GM18858 (cell line): ENCODE results near the gene ENAH.

Source experiments
- ATAC-seq: cut with Tn5 transposase; IDR thresholded peaks from one replicate; pipeline ENCODE4 v1.9.1; 2021; ENCODE audit not compliant: unreplicated experiment

Gene ENAH

DNA sequence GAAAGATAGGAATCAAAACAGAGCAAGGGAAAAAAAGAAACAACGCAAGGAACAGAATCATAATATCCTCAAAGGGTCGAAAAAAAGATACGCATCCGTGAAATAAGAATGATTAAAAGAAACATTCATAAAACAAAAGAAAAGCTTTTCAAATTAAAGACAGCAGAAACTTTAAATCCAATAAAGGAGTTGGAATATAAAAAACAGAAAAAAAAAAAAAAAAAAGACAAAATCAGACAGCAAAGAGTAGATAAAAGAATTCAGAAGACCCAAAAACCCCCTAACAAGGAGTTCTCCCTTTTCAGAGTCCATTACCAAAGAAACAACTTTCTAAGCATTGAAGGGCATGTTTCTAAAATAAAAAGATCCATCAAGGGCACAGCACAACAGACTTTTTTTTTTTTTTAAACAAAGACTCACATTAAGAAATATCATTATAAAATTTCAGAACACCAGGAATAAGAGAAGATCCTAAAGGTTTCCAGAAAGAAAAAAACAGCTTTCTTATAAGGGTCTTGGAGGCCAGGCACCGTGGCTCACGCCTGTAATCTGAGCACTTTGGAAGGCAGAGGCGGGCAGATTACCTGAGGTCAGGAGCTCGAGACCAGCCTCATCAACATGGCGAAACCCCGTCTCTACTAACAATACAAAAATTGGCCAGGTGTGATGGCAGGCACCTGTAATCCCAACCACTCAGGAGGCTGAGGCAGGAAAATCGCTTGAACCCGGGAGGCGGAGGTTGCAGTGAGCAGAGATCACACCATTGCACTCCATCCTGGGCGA is 44.7 kb downstream of the ENAH start:
- no peak for ATAC-seq

DNA sequence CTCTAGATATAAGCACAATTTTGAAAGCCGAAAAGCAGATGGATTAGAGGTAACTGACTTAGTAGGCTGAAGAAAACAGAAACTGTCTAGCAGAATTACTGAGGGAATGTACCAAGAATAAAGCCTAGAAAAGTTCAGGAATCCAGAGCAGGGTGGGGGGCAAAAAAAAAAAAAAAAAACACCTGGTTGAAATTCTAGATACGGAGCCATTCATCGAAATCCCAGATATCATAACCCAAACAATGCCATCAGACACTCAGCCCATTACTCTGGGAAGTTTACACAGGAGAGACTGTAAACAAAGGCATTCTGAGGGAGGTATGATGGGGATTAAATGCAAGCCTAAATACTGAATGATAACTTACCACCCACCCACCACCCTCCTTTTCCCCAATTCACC is 45.6 kb downstream of the ENAH start:
- ATAC-seq: no peak

DNA sequence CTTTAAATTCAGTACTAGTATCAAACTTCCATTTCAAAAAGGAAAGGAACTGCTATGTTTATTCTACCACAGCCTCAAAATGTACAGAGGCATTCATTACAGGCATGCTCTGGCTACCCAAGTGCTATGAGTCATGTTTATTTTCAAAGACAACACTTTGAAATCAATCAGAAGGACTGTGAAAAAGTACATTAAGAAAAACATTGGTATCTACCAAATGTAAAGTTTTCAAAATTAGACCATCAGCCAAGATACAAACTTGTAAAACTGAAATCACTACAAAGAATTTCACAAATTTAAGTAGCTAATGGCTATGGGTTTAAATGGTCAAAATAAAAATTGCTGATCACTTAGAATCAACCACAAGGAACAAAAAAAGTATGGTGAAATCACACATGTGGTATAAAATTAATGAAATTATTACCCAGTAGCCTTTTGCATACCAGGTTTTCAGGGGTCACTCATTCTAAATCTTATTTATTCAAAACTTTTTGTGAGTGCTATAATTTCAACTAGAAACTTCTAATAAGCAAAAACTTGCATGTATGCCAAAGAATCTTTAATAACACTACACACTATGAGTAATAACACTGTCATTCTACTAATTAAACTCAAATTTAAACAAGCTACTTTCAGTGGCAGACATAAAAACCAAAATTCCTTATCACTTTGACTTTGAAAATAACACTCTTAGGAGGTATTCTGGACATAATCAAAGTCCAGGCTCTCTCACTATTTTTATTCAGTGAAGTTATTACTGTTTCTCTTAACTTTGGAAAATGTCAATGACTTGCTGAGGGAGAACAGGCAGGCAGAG is 49.2 kb downstream of the ENAH start:
- ATAC-seq: no peak

DNA sequence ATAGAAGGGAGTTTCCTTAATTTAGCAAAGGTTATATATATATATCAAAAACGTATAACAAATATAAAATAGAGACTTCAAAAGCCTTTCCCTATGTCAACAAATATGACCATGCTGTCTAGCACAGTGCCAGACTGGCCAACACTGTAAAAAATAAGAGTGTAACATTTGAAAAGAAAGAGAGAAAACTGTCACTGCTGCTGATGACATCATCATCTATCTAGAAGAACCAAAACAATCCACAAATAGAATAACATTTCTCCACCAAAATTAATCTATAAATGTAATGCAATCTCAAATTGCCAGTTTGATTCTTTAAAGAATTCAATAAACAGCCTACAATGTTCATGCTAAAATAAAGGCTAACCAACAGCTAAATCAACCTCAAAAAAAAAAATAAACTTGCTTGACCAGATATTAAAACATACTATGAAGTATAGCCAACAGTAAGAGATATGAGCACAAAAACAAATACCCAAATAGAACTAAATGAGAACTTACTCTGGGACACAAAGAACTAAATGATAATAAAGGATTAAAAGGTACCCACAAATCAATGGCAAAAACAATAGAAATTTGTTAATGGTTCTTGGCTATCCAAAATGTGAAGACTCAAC is 50.2 kb downstream of the ENAH start:
- ATAC-seq: no peak

DNA sequence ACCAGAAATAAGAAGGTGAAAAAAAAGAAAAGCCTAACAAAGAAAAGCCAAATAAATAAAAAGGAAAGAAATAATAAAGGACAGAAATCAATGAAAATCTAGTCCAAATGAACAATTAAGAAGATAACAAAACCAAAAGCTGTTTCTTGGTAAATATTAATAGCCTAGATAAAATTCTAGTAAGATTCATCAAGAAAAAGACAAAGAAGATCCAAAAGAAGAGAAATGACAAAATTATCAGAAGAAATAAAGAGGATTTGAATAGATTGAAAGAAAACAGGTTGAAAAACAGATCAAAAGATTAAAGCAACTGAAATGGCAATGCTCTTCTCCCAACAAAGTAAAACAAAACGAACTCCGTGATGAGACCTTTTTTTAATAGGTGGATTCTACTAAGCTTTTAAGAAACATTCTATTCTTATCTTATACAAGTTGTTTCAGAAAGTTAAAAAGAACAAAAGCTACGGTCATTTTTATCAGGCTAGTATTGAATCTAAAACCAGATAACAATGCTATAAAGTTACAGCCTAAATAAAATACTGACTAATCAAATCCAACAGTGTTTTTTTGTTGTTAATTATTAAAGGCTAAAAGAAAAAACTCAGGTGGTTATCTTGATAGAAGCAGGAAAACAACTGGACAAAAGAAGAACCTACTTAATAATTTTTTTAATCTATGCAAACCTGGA is 50.9 kb downstream of the ENAH start:
- ATAC-seq: no peak

DNA sequence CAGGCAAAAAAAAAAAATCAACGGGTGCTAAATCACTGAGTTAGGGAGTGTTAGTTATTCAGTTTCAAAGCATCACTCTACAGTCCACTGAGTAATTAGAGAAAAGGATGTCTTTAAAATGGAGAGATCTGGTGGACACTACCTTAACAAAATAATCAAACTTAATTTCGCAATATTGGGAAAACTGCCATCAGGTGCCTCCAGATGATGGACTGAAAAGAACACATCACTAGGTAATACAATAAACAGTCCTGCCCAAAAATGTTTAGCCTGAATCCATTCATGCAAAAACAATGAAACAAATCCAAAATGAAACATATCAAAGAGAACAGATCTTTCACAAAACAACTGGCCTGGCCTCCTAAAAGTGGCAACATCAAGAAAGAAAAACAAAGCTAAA is 54.1 kb downstream of the ENAH start:
- no peak for ATAC-seq

DNA sequence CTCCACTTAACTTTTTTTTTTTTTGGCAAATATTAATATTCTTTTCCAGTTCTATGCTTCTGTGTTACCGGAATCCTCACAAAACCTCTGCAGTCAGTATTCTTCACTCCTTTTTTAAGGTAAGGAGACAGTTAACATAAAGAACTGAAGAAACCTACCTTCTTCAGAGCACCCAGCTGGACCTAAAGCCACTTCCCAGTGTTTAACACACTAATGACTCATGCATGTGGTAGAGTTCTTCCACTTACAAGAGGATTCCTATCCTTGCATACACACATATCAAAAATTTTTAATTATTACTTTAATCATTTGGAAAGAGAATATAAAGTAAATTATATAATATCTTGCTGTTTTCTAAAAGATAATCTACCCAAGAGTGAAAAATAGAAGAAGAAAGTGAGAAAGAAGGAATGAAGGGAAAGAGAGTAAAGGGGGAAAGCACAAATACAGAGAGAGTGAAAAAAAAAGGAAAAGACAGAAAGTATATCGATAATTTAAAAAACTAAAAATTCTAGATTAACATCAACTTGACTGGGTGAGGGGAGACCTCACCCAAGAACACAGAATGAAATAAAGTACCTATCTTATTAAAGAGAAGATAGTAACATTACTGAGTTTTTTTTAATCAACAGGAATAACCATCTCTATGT is 54.9 kb downstream of the ENAH start:
- no peak for ATAC-seq

DNA sequence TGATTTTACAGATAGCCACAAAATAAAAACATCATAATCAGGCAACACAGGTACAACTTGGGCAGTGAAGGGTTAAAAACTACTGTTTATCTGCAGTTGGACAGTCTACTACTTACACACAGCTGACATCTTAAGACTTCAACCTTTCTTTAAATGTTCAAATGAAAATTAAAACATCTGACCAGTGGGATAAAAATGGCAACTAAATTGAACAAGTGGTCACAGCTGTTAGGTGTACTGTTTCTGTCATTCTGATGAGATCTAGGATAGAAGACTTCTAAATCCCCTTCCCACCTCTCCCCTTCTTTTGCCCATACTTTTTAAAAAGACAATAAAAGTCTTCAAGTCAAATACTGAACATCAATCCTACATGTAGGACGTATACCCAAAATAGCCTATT is 56.2 kb downstream of the ENAH start:
- ATAC-seq: no peak

DNA sequence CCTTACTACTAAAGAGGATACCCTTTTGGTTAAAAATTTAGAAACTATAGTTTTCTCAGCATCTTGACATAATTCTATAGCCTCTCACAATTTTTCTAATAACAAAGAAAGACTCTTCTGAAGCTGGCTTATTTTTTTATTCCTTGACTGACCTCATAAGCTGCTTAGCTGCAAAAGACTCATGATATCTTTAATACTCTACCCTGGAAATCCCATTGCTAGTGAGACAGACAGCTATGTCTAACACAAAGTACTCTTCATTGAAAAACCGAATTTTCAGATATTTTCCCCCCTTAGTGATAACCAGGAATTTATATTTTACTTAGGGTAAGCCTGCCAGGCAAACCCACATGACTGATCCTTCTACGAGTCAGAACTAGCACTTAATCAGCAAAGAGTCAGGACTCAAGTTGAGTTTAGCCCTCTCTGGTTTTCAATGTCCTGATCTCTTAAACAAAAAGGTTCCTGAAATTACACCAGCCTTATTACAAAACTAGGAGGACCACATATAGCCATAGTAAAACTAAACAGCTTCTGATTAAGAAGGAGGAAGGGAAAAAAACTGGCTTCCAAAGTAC is 56.9 kb downstream of the ENAH start:
- ATAC-seq: no peak

DNA sequence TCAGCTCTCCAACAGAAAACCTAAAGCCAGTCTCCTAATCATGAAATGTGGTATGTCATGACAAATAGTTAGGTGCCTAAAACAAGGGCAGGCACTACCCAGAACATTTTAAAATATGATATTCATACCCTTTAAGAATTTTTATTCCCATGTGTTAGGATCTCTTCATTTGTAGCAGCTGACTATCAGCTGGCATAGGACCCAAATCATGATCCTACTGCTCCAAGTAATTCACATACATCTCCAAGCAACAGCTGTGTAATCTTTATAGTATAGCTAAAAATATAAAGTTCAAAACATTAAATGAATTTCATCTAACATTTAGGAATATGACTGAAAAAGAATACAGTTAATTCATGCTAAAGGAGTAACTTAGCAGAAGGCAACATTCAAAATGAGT is 57.5 kb downstream of the ENAH start:
- ATAC-seq: no peak

DNA sequence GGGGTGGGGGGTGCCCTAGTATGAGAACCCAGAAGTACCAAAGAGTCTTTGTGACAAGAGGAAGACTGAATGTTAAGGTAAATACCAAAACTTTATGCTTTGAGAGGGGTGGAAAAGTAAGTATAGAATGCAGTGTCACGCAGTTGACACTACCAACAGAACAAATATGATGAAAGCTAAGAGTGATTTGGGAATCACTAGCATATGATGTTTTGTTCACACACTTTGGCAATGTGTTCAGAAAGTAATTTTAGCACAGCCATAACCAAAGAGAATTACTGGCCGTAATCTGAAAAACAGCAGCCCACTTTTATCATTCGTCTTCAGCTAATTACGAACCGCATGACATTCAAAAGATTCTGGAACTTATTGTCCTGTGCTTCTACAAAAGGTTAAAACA is 59.5 kb downstream of the ENAH start:
- no peak for ATAC-seq

DNA sequence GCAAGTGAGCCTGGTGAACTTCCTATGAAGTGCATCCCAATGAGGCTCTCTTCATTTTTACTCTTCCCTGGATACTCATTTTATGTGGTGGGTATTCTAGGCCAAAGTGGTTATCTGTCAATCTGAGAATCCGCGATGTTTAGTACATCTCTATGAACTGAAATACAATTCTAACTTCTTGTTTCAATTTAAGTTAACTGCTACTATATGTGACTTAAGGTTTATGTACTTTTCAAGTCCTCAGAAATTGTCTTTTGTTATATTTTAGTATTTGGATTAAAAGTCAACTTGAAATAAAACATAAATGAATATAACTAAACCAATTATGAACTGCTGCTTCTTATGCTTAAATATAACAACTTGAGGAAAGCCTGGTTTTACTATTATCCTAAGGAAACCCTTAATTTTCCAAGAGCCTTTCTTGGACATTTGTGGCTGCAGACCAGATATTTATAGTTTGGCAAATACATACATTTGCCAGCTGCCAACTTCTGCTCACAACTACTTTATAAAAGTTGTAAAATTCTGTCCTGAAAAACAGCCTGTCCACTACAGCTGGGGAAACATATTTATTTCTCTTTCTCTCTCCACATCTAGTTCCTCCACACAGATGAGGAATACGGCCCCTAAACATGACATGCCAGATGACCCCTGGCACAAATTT is 60.4 kb downstream of the ENAH start:
- no peak for ATAC-seq

DNA sequence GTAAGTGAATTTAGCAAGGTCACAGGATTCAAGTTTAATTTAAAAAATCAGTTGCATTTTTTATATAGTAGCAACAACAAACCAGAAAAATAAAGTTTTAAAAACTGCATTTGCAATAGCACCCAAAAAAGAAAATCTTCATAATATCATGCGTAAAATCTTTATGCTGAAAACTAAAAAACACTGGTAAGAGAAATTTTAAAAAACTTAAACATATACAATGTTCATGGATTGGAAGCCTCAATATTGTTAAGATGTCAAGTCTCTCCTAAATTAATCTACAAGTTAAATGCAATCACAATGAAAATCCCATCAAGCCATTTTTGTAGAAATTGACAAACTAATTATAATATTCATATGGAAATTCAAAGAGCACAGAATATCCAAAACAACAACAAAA is 65.6 kb downstream of the ENAH start:
- ATAC-seq: no peak

DNA sequence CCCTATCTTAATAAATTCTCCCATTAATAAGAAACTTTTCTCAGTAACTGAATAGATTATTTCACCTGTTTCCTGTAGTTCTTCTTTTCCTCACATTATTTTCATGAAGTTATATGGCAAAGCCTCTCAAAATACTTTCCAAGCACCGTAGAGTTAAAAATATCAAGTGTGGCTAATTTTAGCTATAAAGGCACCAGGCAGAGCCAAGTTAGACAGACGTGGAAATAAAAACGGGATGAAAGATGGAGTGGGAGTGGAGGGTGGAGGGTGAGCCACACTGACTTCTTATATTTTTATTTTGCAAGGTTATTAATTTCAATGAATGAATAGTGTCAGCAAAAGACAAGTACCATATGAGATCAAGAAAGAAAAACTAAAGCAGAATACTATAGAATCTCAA is 71.7 kb downstream of the ENAH start:
- ATAC-seq: no peak

DNA sequence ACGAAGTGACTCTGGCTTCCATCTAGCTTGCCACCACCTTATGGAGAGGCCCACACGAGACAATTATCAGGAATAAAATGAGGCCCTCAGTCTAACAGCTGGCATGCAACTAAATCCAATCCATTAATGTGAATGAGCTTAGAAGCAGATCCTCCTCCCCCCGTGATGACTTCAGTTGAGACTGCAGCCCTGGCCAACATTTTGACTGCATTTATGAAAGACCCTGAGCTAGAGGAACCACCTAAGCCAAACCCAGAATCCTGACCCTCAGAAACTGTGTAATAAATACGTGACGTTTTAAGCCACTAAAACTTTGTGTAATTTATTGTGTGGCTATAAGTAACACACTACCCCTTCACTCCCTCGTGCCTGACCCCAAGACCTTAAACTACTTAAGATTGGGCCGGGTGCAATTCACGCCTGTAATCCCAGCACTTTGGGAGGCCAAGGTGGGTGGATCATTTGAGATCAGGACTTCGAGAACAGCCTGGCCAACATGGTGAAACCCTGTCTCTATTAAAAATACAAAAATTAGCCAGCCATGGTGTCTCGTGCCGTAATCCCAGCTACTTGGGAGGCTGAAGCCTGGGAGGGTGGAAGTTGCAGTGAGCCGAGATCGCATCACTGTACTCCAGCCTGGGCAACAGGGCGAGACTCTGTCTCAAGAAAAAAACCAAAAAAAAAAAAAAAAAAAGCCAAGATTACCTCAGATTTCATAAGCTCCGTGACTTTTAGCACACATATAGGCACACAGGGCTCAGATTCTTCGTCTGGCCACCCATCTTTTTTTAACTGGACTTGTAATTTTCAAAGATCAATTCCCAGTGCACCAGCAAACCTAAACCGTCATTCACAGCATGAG is 72.5 kb downstream of the ENAH start:
- no peak for ATAC-seq

DNA sequence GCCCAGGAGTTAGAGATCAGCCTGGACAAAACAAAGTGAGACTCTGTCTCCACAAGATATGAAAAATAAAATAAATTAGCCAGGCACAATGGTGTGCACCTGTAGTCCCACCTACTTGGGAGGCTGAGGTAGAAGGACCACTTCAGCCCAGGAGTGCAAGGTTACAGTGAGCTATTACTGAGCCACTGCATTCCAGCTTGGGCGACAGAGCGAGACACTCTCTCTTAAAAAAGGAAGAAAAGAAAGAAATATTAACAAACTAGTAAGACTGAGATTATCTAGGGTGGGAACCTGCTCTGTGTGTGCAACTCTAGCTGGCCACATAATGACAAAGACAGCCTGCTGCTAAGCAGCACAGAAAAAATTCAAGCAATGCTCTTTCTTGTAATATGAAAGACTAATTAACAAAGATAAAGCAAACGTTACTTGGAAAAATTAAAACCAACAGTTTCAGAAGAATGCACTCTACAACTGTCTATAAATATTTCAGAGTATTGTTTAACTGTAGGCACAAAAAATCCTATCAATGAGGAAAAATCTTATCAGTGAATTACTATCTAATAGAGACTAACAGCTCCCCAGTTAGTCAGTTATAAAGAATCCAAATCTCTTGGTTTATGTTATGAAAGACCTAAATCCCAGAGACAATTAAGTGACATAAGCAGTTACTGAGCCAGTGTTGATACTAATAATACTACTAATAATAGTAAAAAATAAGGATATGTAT is 74.5 kb downstream of the ENAH start:
- no peak for ATAC-seq

DNA sequence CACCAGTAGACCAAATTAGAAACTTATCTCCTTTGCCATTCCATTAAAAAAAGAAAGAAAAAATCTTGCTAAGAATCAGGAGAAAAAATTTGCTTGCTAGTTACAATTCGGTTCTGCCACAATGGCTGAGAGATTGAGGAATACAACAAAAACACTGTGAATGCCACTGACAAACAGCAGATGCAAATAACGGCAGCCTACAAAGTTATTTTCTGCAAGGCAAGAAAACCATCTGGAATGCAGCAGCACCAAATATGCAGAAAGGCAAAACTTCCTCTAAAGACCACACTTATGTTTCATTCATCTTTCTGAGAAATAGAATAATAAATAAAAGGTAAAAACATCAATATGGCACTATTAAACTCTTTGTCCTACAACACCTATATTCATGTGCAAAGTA is 75.7 kb downstream of the ENAH start:
- ATAC-seq: no peak

DNA sequence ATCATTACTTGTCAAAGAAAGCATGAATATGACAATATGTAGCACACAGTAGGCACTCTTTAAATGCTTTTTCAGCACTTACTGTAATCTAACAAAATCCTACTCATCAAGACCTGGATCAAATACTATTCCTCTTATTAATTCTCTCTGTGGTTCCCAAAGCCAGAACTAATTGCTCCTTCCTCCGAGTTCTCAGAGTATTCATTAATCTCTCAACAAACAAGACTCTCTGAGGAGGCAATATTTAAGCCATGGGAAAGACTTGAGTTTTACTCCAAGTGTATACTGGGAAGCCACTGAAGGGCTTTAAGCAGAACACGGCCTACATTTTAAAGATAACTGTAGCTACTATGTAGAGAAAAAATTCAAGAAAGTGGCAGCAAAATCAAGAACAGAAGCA is 79.7 kb downstream of the ENAH start:
- no peak for ATAC-seq

DNA sequence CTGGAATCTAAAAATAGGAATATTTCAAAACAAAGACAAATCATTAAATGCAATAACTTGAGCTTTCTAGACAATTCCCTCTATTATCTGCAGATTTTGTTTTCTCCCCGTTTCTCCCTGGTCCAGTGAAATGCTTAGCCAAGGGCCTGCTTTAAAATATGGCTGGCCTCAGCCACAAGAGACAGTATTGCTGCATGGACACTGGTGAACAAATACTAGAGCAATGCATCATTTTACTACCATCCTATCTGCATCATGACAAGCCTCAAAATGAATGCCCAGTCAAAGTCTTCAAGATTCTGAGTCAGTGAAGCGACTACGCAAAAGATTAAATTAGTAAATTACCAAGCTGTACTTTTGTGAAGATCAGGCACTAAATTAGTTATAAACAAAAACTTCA is 80.5 kb downstream of the ENAH start:
- no peak for ATAC-seq
